GM18511 (cell line): Measurements from ENCODE around the gene SP9.

Source experiments
- ATAC-seq: cut with Tn5 transposase; IDR thresholded peaks from one replicate; pipeline ENCODE4 v1.9.1; 2021; ENCODE audit warnings: mild to moderate bottlenecking, moderate library complexity; ENCODE audit not compliant: unreplicated experiment

Gene SP9

DNA sequence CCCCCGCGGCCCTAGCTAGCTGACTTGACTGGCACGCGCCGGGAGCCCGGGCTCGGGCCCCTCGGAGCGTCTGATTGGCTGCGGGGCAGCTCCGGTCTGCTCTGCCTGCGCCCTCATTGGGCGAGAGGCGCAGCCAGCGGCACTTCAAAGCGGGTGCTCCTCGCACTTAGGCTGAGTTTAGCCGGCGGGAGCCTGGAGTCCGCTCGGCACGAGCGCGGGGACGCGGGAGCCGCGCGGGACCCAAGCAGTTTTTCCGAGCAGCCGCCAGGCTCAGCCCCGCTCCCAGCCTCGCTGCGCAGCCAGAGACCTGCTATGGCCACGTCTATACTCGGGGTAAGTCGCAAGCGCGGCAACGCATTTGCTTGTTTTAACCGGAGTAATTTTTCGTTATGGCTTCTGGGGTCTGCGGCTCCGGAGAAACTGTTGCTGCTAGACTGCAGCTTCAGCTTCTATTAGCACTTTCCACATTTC is at the start of gene SP9:
Gene SP9 (plus strand): TSS at position 174 of the 471 bp plus-strand sequence. CDS start 139 bp downstream, at position 313.
- ATAC-seq: no peak

GRCh38 chr2:174286172-174286571 is 48.6 kb upstream of the SP9 start:
- ATAC-seq: no peak

GRCh38 chr2:174292908-174293307 is 41.8 kb upstream of the SP9 start:
- no peak for ATAC-seq

- ATAC-seq: no peak
Measured at GRCh38 chr2:174300114-174300513, 34.6 kb upstream of the SP9 start.

- no peak for ATAC-seq
Measured at GRCh38 chr2:174312581-174313234, 22.0 kb upstream of the SP9 start.

DNA sequence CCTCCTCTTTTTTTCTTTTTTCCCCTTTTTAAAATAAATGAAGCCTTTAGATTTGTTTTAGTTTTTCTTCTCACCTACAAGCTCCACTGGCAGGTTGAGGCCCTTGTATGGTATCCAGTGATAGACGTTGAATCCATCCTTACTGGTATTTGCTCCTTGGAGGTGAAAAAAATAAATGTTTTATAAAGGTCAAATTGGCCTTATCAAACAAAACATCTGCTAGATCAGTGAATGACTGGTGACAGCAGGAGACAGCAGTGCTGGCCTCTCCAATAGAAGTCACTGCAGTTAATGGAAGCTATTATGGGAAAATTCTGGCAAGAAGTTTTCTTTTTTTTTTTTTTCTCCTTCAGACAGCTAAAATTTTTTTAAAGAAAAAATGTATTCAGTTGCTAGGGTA is 12.6 kb upstream of the SP9 start:
- ATAC-seq: no peak

- no peak for ATAC-seq
Measured at GRCh38 chr2:174322746-174323145, 12.0 kb upstream of the SP9 start.

DNA sequence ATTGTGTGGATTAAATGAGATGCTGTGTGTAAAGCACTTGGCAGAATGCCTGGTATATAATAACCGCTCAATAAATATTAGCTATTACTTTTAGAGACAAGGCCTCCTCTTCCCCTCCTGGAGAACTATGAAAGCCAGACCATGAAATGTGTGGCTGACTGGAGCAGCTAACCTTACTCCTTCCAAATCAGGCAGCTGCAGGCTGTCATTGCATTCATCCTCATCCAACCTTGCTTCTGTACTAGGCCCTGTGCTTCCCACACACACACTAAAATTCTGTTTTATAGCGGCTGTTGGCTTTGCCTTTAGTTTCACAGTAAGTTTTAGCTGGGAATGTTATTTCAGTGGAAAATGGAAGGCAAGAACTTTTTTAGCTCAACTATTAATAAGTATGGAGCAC is 10.2 kb upstream of the SP9 start:
- ATAC-seq: no peak

- ATAC-seq: no peak
Measured at GRCh38 chr2:174325373-174326160, 9.2 kb upstream of the SP9 start.

- no peak for ATAC-seq
Measured at GRCh38 chr2:174326161-174327020, 8.4 kb upstream of the SP9 start.

- ATAC-seq: no peak
Measured at GRCh38 chr2:174327021-174327840, 7.5 kb upstream of the SP9 start.

- ATAC-seq: no peak
Measured at GRCh38 chr2:174327841-174328113, 7.0 kb upstream of the SP9 start.

DNA sequence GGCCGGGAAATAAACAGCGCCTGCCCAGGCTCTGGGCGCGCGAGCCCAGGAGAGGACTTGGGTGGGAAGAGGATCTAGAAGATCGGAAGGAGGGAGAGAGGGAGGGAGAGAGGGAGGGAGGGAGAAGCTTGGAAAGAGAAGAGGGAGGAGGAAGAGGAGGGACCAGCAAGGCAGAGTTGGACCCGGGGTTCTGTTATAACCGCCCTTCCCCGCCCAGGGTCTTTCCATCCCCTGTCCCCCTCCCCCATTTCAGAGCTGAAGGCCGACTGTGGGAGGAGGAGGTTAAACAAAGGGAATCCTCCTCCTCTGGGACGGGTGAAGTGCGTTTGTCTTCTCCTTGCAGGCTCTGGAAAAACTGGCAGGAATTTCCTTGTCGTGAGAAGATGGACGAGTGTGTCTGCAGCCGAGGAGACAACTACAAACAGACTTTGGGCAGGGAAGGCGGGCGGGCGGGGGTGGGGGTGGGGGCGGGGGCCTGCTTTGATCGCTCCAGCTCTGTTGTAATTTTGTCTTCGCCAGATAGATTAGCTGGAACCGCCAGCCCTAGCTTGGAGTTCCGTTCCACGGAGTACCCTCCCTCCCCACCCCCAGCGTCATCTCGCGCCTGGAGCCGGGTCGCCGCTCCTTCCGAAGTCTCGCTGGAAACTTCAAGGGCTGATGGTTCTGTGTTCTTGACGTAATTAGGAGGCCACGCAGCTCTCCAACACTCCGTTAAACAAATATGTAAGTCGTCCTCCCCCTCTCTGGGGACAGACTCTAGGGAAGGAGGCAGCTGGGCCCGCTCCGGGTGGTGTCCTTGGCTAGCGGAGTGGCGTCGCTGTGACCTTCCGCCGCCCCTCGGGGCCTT is 6.4 kb upstream of the SP9 start:
- ATAC-seq: no peak

GRCh38 chr2:174328961-174329715 is 5.6 kb upstream of the SP9 start:
- no peak for ATAC-seq

DNA sequence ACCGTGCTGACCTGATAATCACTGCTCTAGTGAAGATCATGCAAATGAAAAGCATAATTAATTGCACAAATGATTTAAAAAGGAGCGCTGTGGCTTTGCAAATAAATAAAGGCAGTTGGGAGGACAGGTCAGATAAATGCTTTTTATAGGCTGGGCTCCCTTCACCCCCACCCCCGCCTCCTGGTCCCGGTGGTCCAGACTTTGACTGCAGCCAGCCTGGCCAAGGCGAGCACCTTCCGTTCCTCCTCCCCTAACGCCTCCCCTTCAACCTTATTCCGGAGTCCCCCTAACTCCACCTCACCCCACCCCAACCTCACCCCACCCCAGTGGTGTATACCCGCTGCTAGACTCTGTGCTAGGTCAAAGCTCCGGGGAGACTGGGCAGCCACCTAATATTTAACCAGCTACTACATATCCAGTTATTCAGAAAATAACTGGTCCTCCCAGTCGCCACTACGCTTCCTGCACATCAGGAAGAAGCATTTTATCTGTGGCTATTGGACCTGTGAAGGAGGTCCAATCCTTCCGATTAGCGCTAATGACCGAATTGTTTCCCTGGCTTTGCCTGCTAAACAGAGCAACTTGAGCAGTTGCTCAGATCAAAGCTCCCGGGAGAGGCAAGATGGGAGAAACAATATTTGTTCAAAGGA is 3.7 kb upstream of the SP9 start:
- no peak for ATAC-seq

GRCh38 chr2:174331595-174332216 is 3.0 kb upstream of the SP9 start:
- ATAC-seq: no peak

- ATAC-seq: no peak
Measured at GRCh38 chr2:174332217-174332963, 2.4 kb upstream of the SP9 start.

- ATAC-seq: no peak
Measured at GRCh38 chr2:174333017-174333371, 1.8 kb upstream of the SP9 start.
